Uterus (tissue), 2 donors: ENCODE results near the gene ZNF222.

ENCODE experiments used
- CTCF ChIP-seq, 4 experiments: fragments of 200-600 bp in 2 of 4; fragments of 450-650 bp in 2 of 4; sonication (generic) in 2 of 4; IDR thresholded peaks; one replicate each; pipeline ENCODE4 v1.5.1; 2016 to 2019; ENCODE audit warnings: antibody characterized with exemption in 4 of 4, mild to moderate bottlenecking in 2 of 4, moderate library complexity in 1 of 4
- POLR2A ChIP-seq, 2 donors: fragments of 450-650 bp; IDR thresholded peaks; one replicate each; pipeline ENCODE4 v1.6.1; 2016; ENCODE audit warnings: antibody characterized with exemption in 2 of 2, mild to moderate bottlenecking in 1 of 2, moderate library complexity in 1 of 2

DNA sequence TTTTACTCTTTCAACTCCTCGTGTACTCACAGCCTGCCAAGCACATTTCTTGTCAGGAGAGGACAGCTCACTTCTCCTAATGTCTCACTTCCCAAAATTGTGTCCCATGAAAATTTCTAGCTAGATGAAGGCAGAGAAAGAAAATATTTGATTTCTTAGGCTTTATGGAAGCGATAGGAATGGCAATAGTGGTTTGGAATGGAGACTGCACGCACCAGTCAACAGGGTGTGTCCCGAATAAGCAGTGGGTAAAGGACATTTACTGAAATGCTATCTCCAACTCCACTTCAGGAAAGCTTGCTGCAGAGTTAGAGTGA, 321 bp upstream of the ZNF222 start:
- no peak for TF ChIP-seq CTCF (IDR thresholded peaks at IDR 0.05)
- no peak for TF ChIP-seq POLR2A (IDR thresholded peaks at IDR 0.05)
